CD4-positive, alpha-beta T cell (primary cell): ENCODE results near the gene KLC4. TPM values are rescaled to one million over a fixed set of nuclear protein-coding genes. Genes with fewer than 3 reads are reported as not detected.

Experiments
- ATAC-seq: fragments of 200-7000 bp; cut with Tn5 transposase; one replicate; pipeline ENCODE4 v1.10.0; 2022; ENCODE audit warnings: mild to moderate bottlenecking; ENCODE audit not compliant: poor library complexity
- CTCF ChIA-PET: fragments of 350-600 bp; sonication (Branson Sonifier 250); formaldehyde crosslinking; loops from one replicate; lab custom pipeline; 2021; ENCODE audit warnings: antibody characterized with exemption, inconsistent platforms; lab: Charles Lee
- POLR2A ChIA-PET: fragments of 350-600 bp; sonication (Branson Sonifier 250); formaldehyde crosslinking; loops from one replicate; lab custom pipeline; 2021; ENCODE audit warnings: antibody characterized with exemption, inconsistent platforms; lab: Charles Lee
- DNase-seq, 14 experiments: peaks; one replicate each; pipeline ENCODE4 v3.0.0-alpha.2; 2013 to 2020; ENCODE audit warnings: mixed read lengths in 2 of 14
- H3K27ac ChIP-seq, 2 donors: one replicate each; pipeline versions ENCODE4 v1.5.1 to v1.7.0; 2013; ENCODE audit warnings: low read length in 2 of 2, low read depth in 1 of 2, mild to moderate bottlenecking in 1 of 2
- H3K27me3 ChIP-seq, 2 experiments: 1 replicate in 1 of 2; 2 replicates in 1 of 2; pipeline versions ENCODE4 v1.6.1 to v1.7.0; 2013; ENCODE audit warnings: low read length in 2 of 2, control low read depth in 1 of 2, mild to moderate bottlenecking in 1 of 2, moderate library complexity in 1 of 2; ENCODE audit not compliant: insufficient read depth in 2 of 2, control insufficient read depth in 1 of 2
- H3K36me3 ChIP-seq: one replicate; pipeline ENCODE4 v1.6.1; 2013; ENCODE audit warnings: low read length, control low read depth; ENCODE audit not compliant: insufficient read depth
- H3K4me1 ChIP-seq: one replicate; pipeline ENCODE4 v1.6.1; 2013; ENCODE audit warnings: low read length, control low read depth; ENCODE audit not compliant: insufficient read depth
- H3K4me3 ChIP-seq: one replicate; pipeline ENCODE4 v1.5.1; 2013; ENCODE audit warnings: mild to moderate bottlenecking, low read length, moderate library complexity
- H3K9me3 ChIP-seq, 2 experiments: 1 replicate in 1 of 2; 2 replicates in 1 of 2; pipeline versions ENCODE4 v1.6.1 to v1.7.0; 2013; ENCODE audit warnings: low read length in 2 of 2, mild to moderate bottlenecking in 2 of 2, control low read depth in 1 of 2, moderate library complexity in 1 of 2; ENCODE audit not compliant: control insufficient read depth in 1 of 2, insufficient read depth in 1 of 2
- H3K27ac Mint-ChIP-seq: one replicate; pipeline ENCODE4 v1.8.0; 2020; ENCODE audit warnings: mixed read lengths
- H3K27me3 Mint-ChIP-seq: one replicate; pipeline ENCODE4 v1.8.0; 2021; ENCODE audit warnings: mixed read lengths
- H3K36me3 Mint-ChIP-seq: one replicate; pipeline ENCODE4 v1.8.0; 2021; ENCODE audit warnings: low read depth, mixed read lengths
- H3K4me1 Mint-ChIP-seq: one replicate; pipeline ENCODE4 v1.8.0; 2021; ENCODE audit warnings: low read depth, mixed read lengths
- H3K4me3 Mint-ChIP-seq: one replicate; pipeline ENCODE4 v1.8.0; 2020; ENCODE audit warnings: mild to moderate bottlenecking, mixed read lengths
- H3K9me3 Mint-ChIP-seq: one replicate; pipeline ENCODE4 v1.8.0; 2020; ENCODE audit warnings: mixed read lengths
- CTCF ChIP-seq: fragments of 200-600 bp; IDR thresholded peaks from one replicate; pipeline ENCODE4 v1.8.0; 2022; ENCODE audit warnings: antibody characterized with exemption, mild to moderate bottlenecking
- intact Hi-C, 2 experiments: fragments of 100-400 bp; cut with DNase I in 1 of 2; cut with micrococcal nuclease in 1 of 2; formaldehyde crosslinking; loops; one replicate each; pipeline versions ENCODE4 v1.15.1 to v1.9.0; 2023 to 2025; cut with DNase I, micrococcal nuclease
- total RNA-seq, 174 experiments: library from RNA in 2 of 174; stranded (reverse) in 2 of 174; gene quantifications; one replicate each; pipeline ENCODE4 v1.2.3 and lab custom pipeline; 2021 to 2026

Gene KLC4
- total RNA-seq, 2 experiments from 2014 or later: 39.6 to 40.8 TPM

DNA sequence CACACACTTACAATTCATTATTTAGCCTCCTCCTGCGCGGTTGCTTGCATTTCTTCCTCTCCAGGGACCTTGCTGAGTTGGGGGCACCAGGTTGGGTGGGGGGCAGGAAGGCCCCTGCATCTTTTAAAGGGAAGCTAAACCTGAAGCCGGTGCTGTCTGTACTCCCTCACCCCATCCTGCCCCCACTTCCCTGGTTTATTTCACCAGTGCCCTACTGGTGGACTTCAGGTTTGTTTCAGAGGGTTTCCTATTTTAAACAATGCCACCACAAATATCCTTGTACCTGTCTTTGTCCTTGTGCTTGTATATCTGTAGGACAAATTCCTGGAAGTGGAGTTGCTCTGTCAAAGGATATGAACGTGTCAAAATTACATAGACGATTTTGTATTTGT, 37.7 kb downstream of the KLC4 start:
- Mint-ChIP-seq H3K4me1 (peaks cover 24% of the 10 kb centered on the region), H3K36me3 (no peaks in the 10 kb centered on the region), H3K27ac (no peak overlapping the region), H3K4me3 (no peak overlapping the region), H3K9me3 (no peaks in the 10 kb centered on the region), H3K27me3 (no peaks in the 10 kb centered on the region)
- Histone ChIP-seq H3K36me3 (no peaks in the 10 kb centered on the region), H3K4me3 (no peak overlapping the region), H3K4me1 (no peaks in the 10 kb centered on the region), H3K27me3 (no peaks in the 10 kb centered on the region), H3K9me3 (no peaks in the 10 kb centered on the region), H3K27ac (no peak overlapping the region)
- intact Hi-C loops: no loop called here
- CTCF ChIA-PET: interaction anchor here (0.6 kb wide), 2 partner anchors 30 to 273 kb away, joined by 3 read pairs; partner anchors contain the start of gene ZNF318
- TF ChIP-seq CTCF: no peak
- DNase-seq (no peak), ATAC-seq (no peak)
- POLR2A ChIA-PET: no interaction called here

- ChIA-PET POLR2A (no interaction called here), CTCF (interaction anchor here (0.6 kb wide), 1 partner anchor 272 kb away, joined by 3 read pairs; the partner anchor contains the start of gene ZNF318)
- TF ChIP-seq CTCF: no peak
- Histone ChIP-seq H3K36me3 (no peaks in the 10 kb centered on the region), H3K4me1 (no peaks in the 10 kb centered on the region), H3K9me3 (no peaks in the 10 kb centered on the region), H3K4me3 (no peak overlapping the region), H3K27ac (no peak overlapping the region), H3K27me3 (no peaks in the 10 kb centered on the region)
- intact Hi-C loops: no loop called here
- no peaks in the 10 kb centered on the region for H3K27me3 Mint-ChIP-seq
- no peak for ATAC-seq
- no peak overlapping the region for H3K27ac Mint-ChIP-seq
- DNase-seq: no peak
- H3K4me3 Mint-ChIP-seq: no peak overlapping the region
- no peaks in the 10 kb centered on the region for H3K9me3 Mint-ChIP-seq
- peaks cover 23% of the 10 kb centered on the region for H3K4me1 Mint-ChIP-seq
- H3K36me3 Mint-ChIP-seq: no peaks in the 10 kb centered on the region
These were observed 38.1 kb downstream of the KLC4 start for GRCh38 chr6:43097502-43097901.

DNA sequence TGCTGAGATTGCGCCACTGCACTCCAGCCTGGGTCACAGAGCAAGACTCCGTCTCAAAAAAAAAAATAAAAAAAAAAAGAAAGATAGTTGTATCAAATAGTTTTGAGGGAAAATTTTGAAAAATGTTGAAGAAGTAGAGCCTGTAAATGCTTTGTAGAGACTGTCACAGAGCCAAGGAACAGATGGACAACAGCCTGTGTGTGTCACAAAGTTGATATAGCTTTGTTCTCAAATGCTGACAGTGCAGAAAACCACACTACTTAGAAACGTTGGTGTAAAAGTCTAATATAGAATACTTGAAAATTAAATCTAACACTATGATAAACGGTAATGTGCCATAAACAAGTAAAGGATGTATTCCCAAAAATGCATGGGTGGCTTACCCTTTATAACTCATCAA, 42.1 kb downstream of the KLC4 start:
- Histone ChIP-seq H3K9me3 (no peaks in the 10 kb centered on the region), H3K27ac (no peak overlapping the region), H3K27me3 (no peaks in the 10 kb centered on the region), H3K36me3 (no peaks in the 10 kb centered on the region), H3K4me1 (no peaks in the 10 kb centered on the region), H3K4me3 (no peak overlapping the region)
- intact Hi-C loops: no loop called here
- CTCF ChIA-PET: no interaction called here
- Mint-ChIP-seq H3K9me3 (no peaks in the 10 kb centered on the region), H3K4me3 (no peak overlapping the region), H3K27ac (no peak overlapping the region), H3K4me1 (peaks cover 4% of the 10 kb centered on the region), H3K36me3 (no peaks in the 10 kb centered on the region), H3K27me3 (no peaks in the 10 kb centered on the region)
- POLR2A ChIA-PET: no interaction called here
- ATAC-seq (no peak), DNase-seq (no peak)
- TF ChIP-seq CTCF: no peak
